Activated naive CD8-positive, alpha-beta T cell treated with anti-CD3 and anti-CD28 coated beads, Interleukin-2, amount 50 U/mL, for 24 hours (primary cell): ENCODE results near the gene PSMD3.
"Not testable (repeated sequence)": the region's sequence is repeated elsewhere in the genome, so short reads cannot be mapped to it uniquely, and the experiment has no call there.

ENCODE experiments used
- ATAC-seq: fragments of 150-1000 bp; cut with Tn5 transposase; one replicate; pipeline ENCODE4 v1.10.0; 2021
- DNase-seq: peaks from one replicate; pipeline ENCODE4 v3.0.0; 2021
- H3K27ac Mint-ChIP-seq: one replicate; pipeline ENCODE4 v1.8.0; 2021; ENCODE audit warnings: mild to moderate bottlenecking, mixed read lengths
- H3K27me3 Mint-ChIP-seq: one replicate; pipeline ENCODE4 v1.8.0; 2021; ENCODE audit warnings: mixed read lengths
- H3K36me3 Mint-ChIP-seq: one replicate; pipeline ENCODE4 v1.8.0; 2021; ENCODE audit warnings: low read depth, mixed read lengths
- H3K4me1 Mint-ChIP-seq: one replicate; pipeline ENCODE4 v1.8.0; 2021; ENCODE audit warnings: mixed read lengths
- H3K4me3 Mint-ChIP-seq: one replicate; pipeline ENCODE4 v1.8.0; 2021; ENCODE audit warnings: mild to moderate bottlenecking, moderate library complexity, mixed read lengths
- H3K9me3 Mint-ChIP-seq: one replicate; pipeline ENCODE4 v1.8.0; 2021; ENCODE audit warnings: mixed read lengths

Gene PSMD3

DNA sequence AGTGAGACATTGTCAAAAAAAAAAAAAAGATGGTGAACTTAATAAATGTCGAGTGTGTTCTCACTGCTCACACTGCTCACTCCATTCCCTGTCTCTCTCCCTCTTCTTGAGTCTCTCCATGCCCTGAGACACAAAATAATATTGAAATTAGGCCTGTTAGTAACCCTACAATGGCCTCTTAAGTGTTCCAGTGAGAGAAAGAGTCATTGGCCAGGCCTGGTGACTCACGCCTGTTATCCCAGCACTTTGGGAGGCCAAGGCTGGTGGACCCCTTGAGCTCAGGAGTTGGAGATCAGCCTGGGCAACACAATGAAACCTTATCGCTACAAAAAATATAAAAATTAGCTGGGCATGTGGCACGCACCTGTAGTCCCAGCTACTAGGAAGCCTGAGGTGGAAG, 18.5 kb downstream of the PSMD3 start:
- Mint-ChIP-seq H3K4me3 (no peak overlapping the region), H3K27ac (no peak overlapping the region), H3K4me1 (peaks cover 5% of the 10 kb centered on the region), H3K36me3 (peaks cover 30% of the 10 kb centered on the region), H3K27me3 (no peaks in the 10 kb centered on the region), H3K9me3 (no peaks in the 10 kb centered on the region)
- ATAC-seq (no peak), DNase-seq (no peak)

- ATAC-seq (no peak), DNase-seq (no peak)
- peaks cover 5% of the 10 kb centered on the region for H3K4me1 Mint-ChIP-seq
- H3K36me3 Mint-ChIP-seq = peaks cover 21% of the 10 kb centered on the region
- no peak overlapping the region for H3K27ac Mint-ChIP-seq
- H3K27me3 Mint-ChIP-seq = no peaks in the 10 kb centered on the region
- no peak overlapping the region for H3K4me3 Mint-ChIP-seq
- no peaks in the 10 kb centered on the region for H3K9me3 Mint-ChIP-seq
Measured at GRCh38 chr17:40000161-40000560, 19.6 kb downstream of the PSMD3 start.

DNA sequence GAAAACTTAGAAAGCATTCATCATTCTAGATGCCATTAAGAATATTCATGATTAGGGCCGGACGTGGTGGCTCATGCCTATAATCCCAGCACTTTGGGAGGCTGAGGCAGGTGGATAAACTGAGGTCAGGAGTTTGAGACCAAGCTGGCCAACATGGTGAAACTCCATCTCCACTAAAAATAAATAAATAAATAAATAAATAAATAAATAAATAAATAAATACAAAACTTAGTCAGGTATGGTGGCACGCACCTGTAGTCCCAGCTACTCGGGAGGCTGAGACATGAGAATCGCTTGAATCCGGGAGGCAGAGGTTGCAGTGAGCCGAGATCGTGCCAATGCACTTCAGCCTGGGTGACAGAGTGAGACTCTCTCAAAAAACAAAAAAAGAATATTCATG, 20.7 kb downstream of the PSMD3 start:
- not testable (repeated sequence) for ATAC-seq

GRCh38 chr17:40004072-40004471, 23.5 kb downstream of the PSMD3 start:
- H3K4me1 Mint-ChIP-seq = peaks cover 4% of the 10 kb centered on the region
- no peaks in the 10 kb centered on the region for H3K36me3 Mint-ChIP-seq
- no peak for DNase-seq
- H3K27ac Mint-ChIP-seq = no peak overlapping the region
- H3K9me3 Mint-ChIP-seq = no peaks in the 10 kb centered on the region
- no peak for ATAC-seq
- H3K4me3 Mint-ChIP-seq = no peak overlapping the region
- no peaks in the 10 kb centered on the region for H3K27me3 Mint-ChIP-seq

More for the DNA sequence above, 20.7 kb downstream of the PSMD3 start:
- not testable (repeated sequence) for H3K4me1 Mint-ChIP-seq, H3K9me3 Mint-ChIP-seq, H3K4me3 Mint-ChIP-seq, DNase-seq, H3K27me3 Mint-ChIP-seq, H3K27ac Mint-ChIP-seq
- peaks cover 12% of the 10 kb centered on the region for H3K36me3 Mint-ChIP-seq

DNA sequence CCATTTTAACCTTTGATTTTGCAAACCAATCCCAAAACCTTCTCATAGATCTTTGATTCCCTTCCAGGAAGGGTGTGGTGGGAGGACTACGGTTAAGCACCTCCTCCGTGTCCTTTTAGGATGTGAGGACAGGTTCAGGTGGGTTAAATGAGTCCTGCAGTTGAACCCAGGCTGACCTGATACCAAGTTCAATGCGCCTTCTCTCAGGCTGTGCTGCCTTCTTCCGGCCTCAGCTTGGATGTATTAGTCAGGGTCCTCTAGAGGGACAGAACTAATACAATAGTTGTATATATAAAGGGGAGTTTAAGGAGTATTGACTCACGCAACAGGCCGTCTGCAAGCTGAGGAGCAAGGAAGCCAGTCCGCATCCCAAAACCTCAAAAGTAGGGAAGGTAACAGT, 24.1 kb downstream of the PSMD3 start:
- DNase-seq (no peak), ATAC-seq (no peak)
- Mint-ChIP-seq H3K9me3 (no peaks in the 10 kb centered on the region), H3K27ac (no peak overlapping the region), H3K36me3 (no peaks in the 10 kb centered on the region), H3K27me3 (no peaks in the 10 kb centered on the region), H3K4me1 (no peaks in the 10 kb centered on the region), H3K4me3 (no peak overlapping the region)

DNA sequence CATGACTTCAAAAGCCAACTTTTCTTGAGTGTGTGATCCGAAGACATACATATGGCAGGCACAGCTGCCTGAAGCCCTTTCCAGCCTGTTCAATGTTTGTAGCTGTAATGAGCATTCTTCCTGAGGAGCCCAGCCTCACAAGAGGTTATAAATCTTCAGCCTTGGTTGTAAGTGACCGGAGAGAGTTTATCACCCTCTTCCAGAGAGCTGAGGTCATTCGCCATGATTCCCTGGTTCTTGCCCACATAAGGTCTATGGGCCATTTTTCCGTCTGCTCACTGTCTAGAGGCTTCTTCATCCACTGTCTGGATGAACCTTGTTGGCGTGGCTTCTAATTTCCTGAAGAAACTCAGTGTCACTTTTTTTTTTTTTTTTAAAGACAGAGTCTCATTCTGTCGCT, 24.9 kb downstream of the PSMD3 start:
- no peak overlapping the region for H3K4me3 Mint-ChIP-seq

GRCh38 chr17:40010946-40011500, 30.4 kb downstream of the PSMD3 start:
- ATAC-seq, DNase-seq, H3K36me3 Mint-ChIP-seq, H3K4me3 Mint-ChIP-seq, H3K27ac Mint-ChIP-seq, H3K4me1 Mint-ChIP-seq, H3K27me3 Mint-ChIP-seq, H3K9me3 Mint-ChIP-seq: not testable (repeated sequence)

More for the DNA sequence above, 24.9 kb downstream of the PSMD3 start:
- H3K27me3 Mint-ChIP-seq = no peaks in the 10 kb centered on the region
- H3K36me3 Mint-ChIP-seq = no peaks in the 10 kb centered on the region
- no peak for ATAC-seq
- H3K9me3 Mint-ChIP-seq = no peaks in the 10 kb centered on the region
- H3K4me1 Mint-ChIP-seq = peaks cover 6% of the 10 kb centered on the region
- no peak for DNase-seq
- no peak overlapping the region for H3K27ac Mint-ChIP-seq

GRCh38 chr17:40012017-40012647, 31.5 kb downstream of the PSMD3 start:
- not testable (repeated sequence) for H3K4me3 Mint-ChIP-seq, H3K27me3 Mint-ChIP-seq, DNase-seq, H3K4me1 Mint-ChIP-seq, ATAC-seq, H3K36me3 Mint-ChIP-seq, H3K27ac Mint-ChIP-seq, H3K9me3 Mint-ChIP-seq

DNA sequence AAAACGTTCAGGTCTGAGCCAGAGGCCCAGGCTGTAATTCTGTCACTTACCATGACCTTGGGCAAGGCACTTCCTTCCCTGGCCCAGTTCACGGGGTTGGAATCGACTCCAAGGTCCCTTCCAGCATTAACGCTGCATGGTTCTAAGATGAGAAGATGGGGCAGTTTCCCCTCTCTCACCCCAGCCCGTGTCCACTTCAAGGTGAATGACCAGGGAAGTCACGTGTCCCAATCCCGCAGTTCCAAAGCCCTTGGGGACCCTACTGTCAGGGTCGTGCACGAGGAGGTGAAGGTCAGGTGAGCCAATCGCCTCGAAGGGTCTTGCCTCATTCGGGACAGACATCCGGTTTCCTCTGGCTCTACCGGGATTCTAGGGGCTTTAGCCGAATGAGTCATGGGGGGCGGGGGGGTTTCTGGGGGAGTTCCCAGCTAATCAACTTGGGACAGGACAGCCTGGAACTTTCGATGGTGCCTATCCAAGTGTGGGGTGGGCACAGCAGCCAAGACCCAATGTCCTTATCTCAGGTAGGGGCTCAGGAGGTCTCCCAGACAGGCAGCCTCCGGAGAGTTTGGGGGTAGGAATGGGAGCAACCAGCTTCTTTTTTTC, 33.9 kb downstream of the PSMD3 start:
- H3K36me3 Mint-ChIP-seq = no peaks in the 10 kb centered on the region
- no peaks in the 10 kb centered on the region for H3K9me3 Mint-ChIP-seq
- peaks cover 6% of the 10 kb centered on the region for H3K4me1 Mint-ChIP-seq
- peaks cover 1% of the 10 kb centered on the region for H3K27me3 Mint-ChIP-seq
- no peak for DNase-seq
- no peak overlapping the region for H3K4me3 Mint-ChIP-seq
- H3K27ac Mint-ChIP-seq = no peak overlapping the region
- ATAC-seq = no peak

- no peak within 1 kb of the TSS for H3K27ac Mint-ChIP-seq
- H3K9me3 Mint-ChIP-seq = no peaks in the 10 kb centered on the region
- DNase-seq (no peak), ATAC-seq (no peak)
- peaks cover 2% of the 10 kb centered on the region for H3K4me1 Mint-ChIP-seq
- peaks cover 1% of the 10 kb centered on the region for H3K27me3 Mint-ChIP-seq
- no peak within 1 kb of the TSS for H3K4me3 Mint-ChIP-seq
- peaks cover 1% of the 10 kb centered on the region for H3K36me3 Mint-ChIP-seq
Measured at GRCh38 chr17:40015005-40015997, 34.7 kb downstream of the PSMD3 start, which contains the start of gene CSF3. TSS of gene CSF3 (plus strand) at chr17:40015440. CDS start at chr17:40015475, 35 bp downstream.

GRCh38 chr17:40015998-40016985, 35.7 kb downstream of the PSMD3 start:
- Mint-ChIP-seq H3K27ac (no peak overlapping the region), H3K36me3 (peaks cover 6% of the 10 kb centered on the region), H3K4me3 (no peak overlapping the region), H3K4me1 (no peaks in the 10 kb centered on the region), H3K27me3 (peaks cover 1% of the 10 kb centered on the region), H3K9me3 (no peaks in the 10 kb centered on the region)
- ATAC-seq (no peak), DNase-seq (no peak)

DNA sequence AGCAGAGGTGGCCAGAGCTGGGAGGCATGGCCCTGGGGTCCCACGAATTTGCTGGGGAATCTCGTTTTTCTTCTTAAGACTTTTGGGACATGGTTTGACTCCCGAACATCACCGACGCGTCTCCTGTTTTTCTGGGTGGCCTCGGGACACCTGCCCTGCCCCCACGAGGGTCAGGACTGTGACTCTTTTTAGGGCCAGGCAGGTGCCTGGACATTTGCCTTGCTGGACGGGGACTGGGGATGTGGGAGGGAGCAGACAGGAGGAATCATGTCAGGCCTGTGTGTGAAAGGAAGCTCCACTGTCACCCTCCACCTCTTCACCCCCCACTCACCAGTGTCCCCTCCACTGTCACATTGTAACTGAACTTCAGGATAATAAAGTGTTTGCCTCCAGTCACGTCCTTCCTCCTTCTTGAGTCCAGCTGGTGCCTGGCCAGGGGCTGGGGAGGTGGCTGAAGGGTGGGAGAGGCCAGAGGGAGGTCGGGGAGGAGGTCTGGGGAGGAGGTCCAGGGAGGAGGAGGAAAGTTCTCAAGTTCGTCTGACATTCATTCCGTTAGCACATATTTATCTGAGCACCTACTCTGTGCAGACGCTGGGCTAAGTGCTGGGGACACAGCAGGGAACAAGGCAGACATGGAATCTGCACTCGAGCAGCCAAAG, 36.9 kb downstream of the PSMD3 start:
- H3K36me3 Mint-ChIP-seq = peaks cover 11% of the 10 kb centered on the region
- no peak for ATAC-seq
- no peaks in the 10 kb centered on the region for H3K4me1 Mint-ChIP-seq
- H3K4me3 Mint-ChIP-seq = no peak overlapping the region
- H3K9me3 Mint-ChIP-seq = no peaks in the 10 kb centered on the region
- DNase-seq = no peak
- no peak overlapping the region for H3K27ac Mint-ChIP-seq
- no peaks in the 10 kb centered on the region for H3K27me3 Mint-ChIP-seq
